Muscle layer of colon (tissue), 2 donors: ENCODE measurements around the gene ZNF574.
"Not testable (repeated sequence)": the region's sequence is repeated elsewhere in the genome, so short reads cannot be mapped to it uniquely, and the experiment has no call there.

ENCODE experiments used
- H3K27ac ChIP-seq: one replicate; pipeline ENCODE4 v1.7.0; 2013; ENCODE audit warnings: low read depth, mild to moderate bottlenecking, low read length, moderate library complexity
- H3K27me3 ChIP-seq, 2 donors: one replicate each; pipeline ENCODE4 v1.7.0; 2013; ENCODE audit warnings: low read length in 2 of 2, mild to moderate bottlenecking in 2 of 2; ENCODE audit not compliant: insufficient read depth in 2 of 2, control insufficient read depth in 1 of 2
- H3K36me3 ChIP-seq: one replicate; pipeline ENCODE4 v1.7.0; 2013; ENCODE audit warnings: mild to moderate bottlenecking, low read length; ENCODE audit not compliant: insufficient read depth
- H3K4me1 ChIP-seq: one replicate; pipeline ENCODE4 v1.7.0; 2013; ENCODE audit warnings: mild to moderate bottlenecking, low read length; ENCODE audit not compliant: insufficient read depth
- H3K4me3 ChIP-seq, 2 donors: one replicate each; pipeline ENCODE4 v1.7.0; 2013; ENCODE audit warnings: low read length in 2 of 2, low read depth in 1 of 2, mild to moderate bottlenecking in 1 of 2, moderate library complexity in 1 of 2
- H3K9ac ChIP-seq: one replicate; pipeline ENCODE4 v1.7.0; 2013; ENCODE audit warnings: low read length
- H3K9me3 ChIP-seq: one replicate; pipeline ENCODE4 v1.7.0; 2013; ENCODE audit warnings: mild to moderate bottlenecking, low read length
- donor health status: abdominal sarcoma.
- donor health status: Adenocarcinoma of cecum.

Gene ZNF574

DNA sequence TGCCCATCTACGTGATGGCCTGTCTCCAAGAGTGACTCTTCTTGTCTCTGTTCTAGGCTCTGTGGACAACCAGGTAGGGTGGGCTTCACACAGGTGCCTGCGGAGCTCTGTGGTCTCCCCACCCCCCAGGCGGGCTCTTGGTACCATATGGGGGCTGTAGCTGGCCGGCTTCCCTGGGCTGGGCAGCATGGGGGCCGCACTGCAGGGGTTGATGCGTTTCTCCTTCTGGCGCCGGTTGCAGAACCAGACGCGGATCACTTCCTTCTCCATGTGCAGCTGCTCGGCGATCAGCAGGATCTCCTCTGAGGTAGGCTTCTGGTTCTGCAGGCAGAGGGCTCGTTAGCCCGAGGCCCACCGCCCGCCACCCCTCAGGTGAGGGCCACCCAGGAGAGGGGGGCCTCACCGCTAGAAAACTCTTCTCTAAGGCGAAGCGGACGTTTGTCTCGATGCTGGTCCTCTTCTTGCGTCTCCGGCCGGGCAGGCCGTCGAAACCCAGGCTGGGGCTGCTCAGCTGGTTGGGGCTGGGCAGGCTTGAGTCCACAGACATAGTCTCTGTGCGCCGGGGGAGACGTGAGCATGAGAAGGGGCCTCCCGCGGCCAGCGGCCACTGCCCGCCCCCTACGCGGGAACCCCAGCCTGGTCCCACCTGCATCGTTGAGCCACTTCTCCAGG lies 19.3 kb downstream of the ZNF574 start:
- Histone ChIP-seq H3K27me3 (no peaks in the 10 kb centered on the region), H3K4me3 (peak overlapping the region; percentile 38 to 45), H3K9me3 (no peaks in the 10 kb centered on the region), H3K4me1 (peaks cover 9% of the 10 kb centered on the region), H3K36me3 (no peaks in the 10 kb centered on the region), H3K27ac (peak overlapping the region; percentile 56), H3K9ac (no peak overlapping the region)

DNA sequence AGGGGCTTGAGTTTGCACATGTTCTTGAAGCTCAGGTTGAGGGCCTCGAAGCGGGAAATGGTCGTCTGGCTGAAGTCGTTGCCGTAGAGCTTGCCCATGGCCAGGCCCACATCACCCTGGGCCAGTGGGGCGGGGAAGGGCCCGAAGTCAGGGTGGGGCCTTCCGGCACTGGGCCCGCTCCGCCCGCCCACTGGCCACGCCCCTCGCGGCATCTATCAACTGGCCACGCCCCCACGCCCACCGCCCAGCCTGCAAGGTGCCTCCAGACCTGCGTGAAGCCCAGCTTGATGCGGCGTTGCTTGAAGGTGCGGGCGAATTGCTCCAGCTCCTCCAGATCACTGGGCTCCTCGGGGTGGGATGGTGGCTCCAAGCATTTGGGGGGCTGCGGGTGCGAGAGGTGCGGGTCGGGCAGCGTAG lies 19.9 kb downstream of the ZNF574 start:
- Histone ChIP-seq H3K27ac (peak overlapping the region; percentile 56), H3K9me3 (no peaks in the 10 kb centered on the region), H3K4me1 (peaks cover 9% of the 10 kb centered on the region), H3K27me3 (no peaks in the 10 kb centered on the region), H3K36me3 (no peaks in the 10 kb centered on the region), H3K4me3 (peak overlapping the region; percentile 38 to 45), H3K9ac (no peak overlapping the region)

DNA sequence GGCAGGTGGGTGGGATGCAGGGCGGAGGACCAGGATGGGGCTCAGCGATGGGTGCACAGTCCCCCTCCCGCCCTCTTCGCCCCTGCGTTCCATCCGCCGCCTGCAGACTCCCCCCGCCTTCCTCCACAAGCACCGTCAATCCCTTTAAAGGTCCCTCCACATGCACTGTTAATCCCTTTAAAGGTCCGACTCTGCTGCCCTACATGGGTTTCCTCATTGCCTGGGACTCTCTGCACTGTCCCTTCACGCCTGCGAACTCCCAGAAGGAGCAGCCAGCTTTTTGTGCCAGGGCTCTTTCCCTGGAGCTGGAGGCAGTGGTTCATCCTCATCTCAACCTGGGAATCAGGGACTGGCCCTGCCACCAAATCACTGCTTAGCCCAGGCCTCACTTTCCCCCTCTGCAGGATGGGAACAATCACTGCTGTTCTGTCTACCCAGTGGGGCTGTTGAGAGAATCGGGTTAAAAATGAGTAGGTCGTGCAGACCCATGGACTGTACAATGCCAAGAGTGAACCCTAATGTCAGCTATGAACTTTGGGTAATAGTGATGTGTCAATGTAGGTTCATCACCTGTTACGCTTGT lies 20.4 kb downstream of the ZNF574 start:
- Histone ChIP-seq H3K9ac (no peak overlapping the region), H3K27ac (peak overlapping the region; percentile 56), H3K4me1 (peaks cover 9% of the 10 kb centered on the region), H3K9me3 (no peaks in the 10 kb centered on the region), H3K36me3 (no peaks in the 10 kb centered on the region), H3K4me3 (peak overlapping the region; percentile 38 to 45), H3K27me3 (no peaks in the 10 kb centered on the region)

DNA sequence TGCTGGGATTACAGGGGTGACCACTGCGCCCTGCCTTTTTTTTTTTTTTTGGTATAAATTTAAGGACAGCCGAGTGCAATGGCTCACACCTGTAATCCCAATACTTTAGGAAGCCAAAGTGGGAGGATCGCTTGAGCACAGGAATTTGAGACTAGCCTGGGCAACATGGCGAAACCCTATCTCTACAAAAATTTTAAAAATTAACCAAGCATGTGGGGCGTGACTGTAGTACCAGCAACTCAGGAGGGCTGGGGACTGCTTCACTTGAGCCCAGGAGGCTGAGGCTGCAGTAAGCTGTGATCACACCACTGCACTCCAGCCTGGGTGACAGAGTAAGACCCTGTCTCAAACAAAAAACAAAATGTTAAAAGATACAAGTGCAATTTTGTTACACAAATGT lies 21.5 kb downstream of the ZNF574 start:
- Histone ChIP-seq H3K9ac (no peak overlapping the region), H3K27ac (no peak overlapping the region), H3K36me3 (no peaks in the 10 kb centered on the region), H3K4me3 (no peak overlapping the region), H3K9me3 (no peaks in the 10 kb centered on the region), H3K27me3 (no peaks in the 10 kb centered on the region), H3K4me1 (peaks cover 9% of the 10 kb centered on the region)

DNA sequence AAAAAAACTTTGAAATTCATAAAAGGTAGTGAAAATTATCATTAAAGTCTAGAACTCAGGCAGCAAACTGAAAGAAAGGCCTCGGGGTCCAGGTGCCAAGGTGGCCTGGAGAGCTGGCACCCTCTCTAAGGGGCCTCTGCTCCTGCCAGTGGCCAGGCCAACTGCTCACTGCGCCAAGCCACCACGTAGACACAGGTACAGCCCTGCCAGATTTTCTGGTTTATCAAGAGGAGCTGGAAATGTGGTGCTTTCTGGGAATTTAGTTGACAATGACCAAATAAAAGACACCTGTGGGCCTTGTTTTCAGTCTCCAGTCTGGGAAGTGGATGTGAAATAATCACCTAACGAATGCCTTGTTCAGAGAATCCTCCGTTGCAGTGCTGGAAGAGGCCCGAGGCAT lies 22.8 kb downstream of the ZNF574 start:
- H3K4me1 ChIP-seq, result peaks cover 9% of the 10 kb centered on the region
- H3K4me3 ChIP-seq, result no peak overlapping the region
- H3K36me3 ChIP-seq, result no peaks in the 10 kb centered on the region
- H3K27me3 ChIP-seq, result no peaks in the 10 kb centered on the region
- H3K9ac ChIP-seq, result no peak overlapping the region
- no peak overlapping the region for H3K27ac ChIP-seq
- no peaks in the 10 kb centered on the region for H3K9me3 ChIP-seq

DNA sequence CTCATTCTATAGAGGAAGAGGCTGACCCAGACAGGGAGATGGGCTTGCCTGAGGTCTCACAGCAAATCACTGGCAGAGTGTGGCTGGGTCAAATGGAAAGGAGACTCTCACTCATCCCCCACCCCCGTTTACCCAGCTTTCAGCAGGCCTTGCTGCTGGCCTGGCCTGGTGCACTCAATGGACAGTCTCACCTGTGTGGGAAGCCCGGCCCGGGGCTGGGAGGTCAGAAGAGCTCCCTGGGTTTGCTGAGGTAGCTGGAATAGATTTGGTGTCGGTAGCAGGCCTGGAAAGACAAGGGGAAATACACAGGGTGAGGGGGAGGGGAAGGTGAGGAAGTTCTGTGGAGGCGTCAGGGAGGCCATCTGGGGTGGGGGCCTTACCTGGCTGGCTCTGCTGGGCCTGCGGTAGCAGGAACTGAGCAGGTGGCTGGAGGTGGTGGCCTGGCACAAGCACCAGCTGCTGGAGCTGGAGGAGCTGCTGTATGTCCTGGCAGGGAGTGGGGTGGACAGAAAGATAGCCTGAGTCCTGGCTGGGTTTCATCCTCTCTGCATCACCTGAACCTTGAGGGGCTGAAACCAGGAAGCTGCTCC lies 23.5 kb downstream of the ZNF574 start:
- no peaks in the 10 kb centered on the region for H3K36me3 ChIP-seq
- no peak overlapping the region for H3K9ac ChIP-seq
- no peaks in the 10 kb centered on the region for H3K27me3 ChIP-seq
- H3K27ac ChIP-seq, result no peak overlapping the region
- H3K4me3 ChIP-seq, result no peak overlapping the region
- no peaks in the 10 kb centered on the region for H3K9me3 ChIP-seq
- peaks cover 4% of the 10 kb centered on the region for H3K4me1 ChIP-seq

DNA sequence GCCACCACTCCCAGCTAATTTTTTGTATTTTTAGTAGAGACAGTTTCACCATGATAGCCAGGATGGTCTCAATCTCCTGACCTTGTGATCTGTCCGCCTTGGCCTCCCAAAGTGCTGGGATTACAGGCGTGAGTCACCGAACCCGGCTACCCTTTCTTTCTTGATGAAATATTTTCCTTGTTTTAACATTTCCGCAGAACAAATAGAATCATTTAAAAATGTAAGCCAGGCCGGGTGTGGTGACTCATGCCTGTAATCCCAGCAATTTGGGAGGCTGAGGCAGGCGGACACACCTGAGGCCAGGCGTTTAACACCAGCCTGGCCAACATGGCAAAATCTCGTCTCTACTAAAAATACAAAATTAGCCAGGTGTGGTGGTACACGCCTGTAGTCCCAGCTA lies 24.3 kb downstream of the ZNF574 start:
- H3K27me3 ChIP-seq, H3K4me1 ChIP-seq, H3K9me3 ChIP-seq, H3K4me3 ChIP-seq, H3K27ac ChIP-seq, H3K9ac ChIP-seq, H3K36me3 ChIP-seq: not testable (repeated sequence)

DNA sequence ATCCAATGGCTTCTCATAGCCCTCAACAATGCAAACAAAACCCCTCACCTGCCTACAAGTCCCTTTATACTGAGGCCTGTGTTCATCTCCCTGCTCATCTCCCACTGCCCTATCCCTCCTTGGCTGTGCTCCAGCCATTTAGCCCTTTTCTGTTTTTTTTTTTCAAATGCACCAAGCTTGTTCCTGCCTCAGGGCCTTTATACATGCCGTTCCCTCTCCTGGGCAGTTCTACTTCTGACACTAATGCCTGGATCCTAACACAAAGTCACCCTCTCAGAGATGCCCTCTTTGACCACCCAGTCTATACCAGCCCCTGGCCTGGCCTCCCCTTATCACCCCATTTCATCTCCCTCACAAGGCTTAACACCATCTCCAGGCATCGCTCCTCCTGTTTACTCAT lies 26.9 kb downstream of the ZNF574 start:
- Histone ChIP-seq H3K9me3 (no peaks in the 10 kb centered on the region), H3K9ac (no peak overlapping the region), H3K36me3 (no peaks in the 10 kb centered on the region), H3K27ac (no peak overlapping the region), H3K27me3 (peaks cover 0 to 8% of the 10 kb centered on the region in 2 donors), H3K4me1 (no peaks in the 10 kb centered on the region), H3K4me3 (no peak overlapping the region)

DNA sequence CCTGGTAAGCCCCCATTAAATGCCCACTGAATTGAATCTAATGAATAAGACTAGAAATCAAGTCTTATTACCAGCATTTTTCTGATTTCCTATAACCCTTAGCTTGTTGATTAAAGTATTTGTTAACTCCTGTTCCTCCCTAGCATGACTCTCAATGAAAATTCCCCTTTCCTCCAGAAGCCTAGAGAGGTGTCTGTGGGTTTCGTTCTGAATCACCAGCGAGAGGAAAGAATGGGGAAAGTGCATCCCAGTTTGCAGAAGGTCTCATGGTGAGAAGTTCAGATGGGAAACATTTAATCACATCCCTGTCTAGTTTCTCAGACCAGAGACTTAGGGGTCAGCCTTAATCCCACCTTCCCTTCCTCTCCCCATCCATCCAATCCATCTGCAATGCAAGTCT lies 29.4 kb downstream of the ZNF574 start:
- Histone ChIP-seq H3K27me3 (peaks cover 0 to 19% of the 10 kb centered on the region in 2 donors), H3K36me3 (no peaks in the 10 kb centered on the region), H3K4me1 (no peaks in the 10 kb centered on the region), H3K4me3 (no peak overlapping the region), H3K9ac (no peak overlapping the region), H3K27ac (no peak overlapping the region), H3K9me3 (no peaks in the 10 kb centered on the region)

DNA sequence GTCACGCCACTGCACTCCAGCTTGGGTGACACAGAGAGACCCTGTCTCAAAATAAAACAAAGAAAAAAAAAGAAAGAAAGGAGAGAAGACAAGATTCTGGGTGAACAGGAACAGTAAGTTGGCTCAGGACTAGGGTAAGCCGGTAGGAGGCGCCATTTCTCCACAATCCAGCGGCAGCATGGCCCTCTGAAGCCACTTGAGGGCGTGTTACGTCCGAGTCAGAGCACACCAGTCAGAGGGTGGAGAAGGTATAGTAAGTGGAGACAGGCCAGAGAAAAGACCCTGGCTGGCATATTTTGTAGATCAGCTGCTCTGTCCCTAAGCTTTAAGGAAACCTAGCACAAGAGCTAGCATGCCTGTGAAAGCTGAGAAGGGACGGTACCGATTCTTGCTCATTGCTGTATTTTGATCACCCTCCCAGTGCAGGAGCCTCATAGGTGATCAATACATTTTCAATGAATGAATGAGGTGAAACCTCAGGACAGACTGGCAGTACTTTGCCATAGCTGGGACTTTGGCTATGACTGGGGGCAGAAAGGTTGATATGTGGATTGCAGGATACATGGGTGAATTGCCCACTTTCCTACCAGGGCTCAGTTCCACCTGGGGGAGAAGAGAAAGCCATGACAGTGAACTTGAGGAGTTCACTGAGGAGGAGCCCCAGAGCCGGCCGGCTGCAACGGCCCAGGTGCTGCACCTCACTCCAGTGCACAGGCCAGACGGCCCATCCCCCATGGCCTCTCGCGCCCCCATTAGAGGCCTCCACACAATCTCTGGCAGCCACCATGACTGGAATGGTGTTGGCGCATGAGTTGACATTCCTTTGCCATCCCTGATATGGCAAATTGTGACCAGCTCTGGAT lies 32.8 kb downstream of the ZNF574 start:
- no peaks in the 10 kb centered on the region for H3K9me3 ChIP-seq
- no peak overlapping the region for H3K27ac ChIP-seq
- no peak overlapping the region for H3K4me3 ChIP-seq
- no peaks in the 10 kb centered on the region for H3K36me3 ChIP-seq
- H3K9ac ChIP-seq, result no peak overlapping the region
- no peaks in the 10 kb centered on the region for H3K4me1 ChIP-seq
- peaks cover 0 to 19% of the 10 kb centered on the region in 2 donors for H3K27me3 ChIP-seq

DNA sequence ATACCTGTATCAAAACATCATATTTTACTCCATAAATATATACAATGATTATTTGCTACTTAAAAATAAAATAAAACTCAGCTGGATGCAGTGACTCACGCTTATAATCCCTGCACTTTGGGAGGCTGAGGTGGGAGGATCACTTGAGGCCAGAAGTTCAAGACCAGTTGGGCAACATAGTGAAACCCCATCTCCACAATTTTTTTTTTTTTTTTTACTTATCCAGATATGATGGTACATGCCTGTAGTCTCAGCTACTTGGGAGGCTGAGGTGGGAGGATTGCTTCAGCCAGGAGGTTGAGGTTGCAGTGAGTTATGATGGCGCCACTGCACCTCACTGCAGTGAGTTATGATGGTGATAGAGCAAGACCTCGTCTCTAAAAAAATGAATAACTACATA lies 33.9 kb downstream of the ZNF574 start:
- peaks cover 0 to 19% of the 10 kb centered on the region in 2 donors for H3K27me3 ChIP-seq
- H3K9ac ChIP-seq, result no peak overlapping the region
- H3K4me1 ChIP-seq, result no peaks in the 10 kb centered on the region
- no peaks in the 10 kb centered on the region for H3K36me3 ChIP-seq
- no peak overlapping the region for H3K27ac ChIP-seq
- no peaks in the 10 kb centered on the region for H3K9me3 ChIP-seq
- H3K4me3 ChIP-seq, result no peak overlapping the region
